Transverse colon (tissue), 4 donors: ENCODE results near the gene DHX40. TPM values are rescaled to one million over a fixed set of nuclear protein-coding genes. Genes with fewer than 3 reads are reported as not detected.

ENCODE experiments used
- DNase-seq: peaks from one replicate; pipeline ENCODE4 v3.0.0-alpha.2; 2019
- H3K27ac ChIP-seq, 4 donors: fragments of 200-600 bp; sonication (generic); 2 replicates each; pipeline ENCODE4 v1.5.1; 2016 to 2018; ENCODE audit warnings: inconsistent platforms in 4 of 4
- H3K27me3 ChIP-seq: fragments of 200-600 bp; sonication (generic); 2 replicates; pipeline ENCODE4 v1.5.1; 2017; ENCODE audit warnings: inconsistent platforms
- H3K36me3 ChIP-seq, 4 donors: fragments of 200-600 bp; sonication (generic); 2 replicates each; pipeline ENCODE4 v1.5.1; 2017 to 2019; ENCODE audit warnings: inconsistent platforms in 4 of 4
- H3K4me1 ChIP-seq, 4 donors: fragments of 200-600 bp; sonication (generic); 2 replicates each; pipeline ENCODE4 v1.5.1; 2017 to 2020; ENCODE audit warnings: inconsistent platforms in 4 of 4
- H3K4me3 ChIP-seq, 4 donors: fragments of 200-600 bp; sonication (generic); 1 replicate in 1 of 4; 2 replicates in 3 of 4; pipeline versions ENCODE4 v1.5.1 to v1.6.1; 2017 to 2019; ENCODE audit warnings: inconsistent platforms in 4 of 4
- H3K9me3 ChIP-seq, 2 donors: fragments of 200-600 bp; sonication (generic); 2 replicates each; pipeline ENCODE4 v1.5.1; 2017 to 2019; ENCODE audit warnings: inconsistent platforms in 2 of 2
- EP300 ChIP-seq: sonication (generic); formaldehyde crosslinking; IDR thresholded peaks from one replicate; pipeline ENCODE4 v1.6.1; 2017; ENCODE audit warnings: antibody characterized with exemption, low read depth
- POLR2A ChIP-seq: fragments of 450-650 bp; IDR thresholded peaks from one replicate; pipeline ENCODE4 v1.6.1; 2016; ENCODE audit warnings: antibody characterized with exemption, mild to moderate bottlenecking, moderate library complexity
- POLR2AphosphoS5 ChIP-seq, 3 donors: sonication (generic); formaldehyde crosslinking; IDR thresholded peaks; one replicate each; pipeline ENCODE4 v1.6.1; 2016; ENCODE audit warnings: antibody characterized with exemption in 3 of 3
- WGBS, 2 donors: methylation state at CpG; one replicate each; pipeline ENCODE4 v1.1.5; 2018; ENCODE audit warnings: low coverage in 1 of 2; 5-methylcytosine and 5-hydroxymethylcytosine counted together
- in situ Hi-C, 4 donors: fragments of 200-750 bp; cut with MboI; loops; one replicate each; pipeline versions ENCODE4 v1.15.0 to v1.15.1; 2017; ENCODE audit warnings: low sequenced_read_pairs in 3 of 4, low pct_ligation_motif_present in 1 of 4, low pct_unique_long_range_greater_than_20kb in 1 of 4
- intact Hi-C: fragments of 100-400 bp; cut with DNase I; formaldehyde crosslinking; loops from one replicate; pipeline ENCODE4 v1.15.1; 2023; ENCODE audit warnings: low total_unique reads
- total RNA-seq, 4 donors: library from RNA; depleted of rRNA; stranded (reverse); fragments of >200 nt; gene quantifications; one replicate each; pipeline ENCODE4 v1.1.0, GENCODE V29; 2016
- TF ChIP-seq, protein P1 (sequence below), 5 experiments: fragments of 200-600 bp in 3 of 5; fragments of 450-650 bp in 2 of 5; sonication (generic) in 3 of 5; IDR thresholded peaks; 1 replicate in 2 of 5; 2 replicates in 3 of 5; pipeline ENCODE4 v1.5.1; 2016 to 2017; ENCODE audit warnings: antibody characterized with exemption in 5 of 5, inconsistent platforms in 3 of 5, mild to moderate bottlenecking in 2 of 5, moderate library complexity in 1 of 5

Gene DHX40
- total RNA-seq, 4 donors from 2014 or later, result 6.0 to 30.2 (median 15.2) TPM

DNA sequence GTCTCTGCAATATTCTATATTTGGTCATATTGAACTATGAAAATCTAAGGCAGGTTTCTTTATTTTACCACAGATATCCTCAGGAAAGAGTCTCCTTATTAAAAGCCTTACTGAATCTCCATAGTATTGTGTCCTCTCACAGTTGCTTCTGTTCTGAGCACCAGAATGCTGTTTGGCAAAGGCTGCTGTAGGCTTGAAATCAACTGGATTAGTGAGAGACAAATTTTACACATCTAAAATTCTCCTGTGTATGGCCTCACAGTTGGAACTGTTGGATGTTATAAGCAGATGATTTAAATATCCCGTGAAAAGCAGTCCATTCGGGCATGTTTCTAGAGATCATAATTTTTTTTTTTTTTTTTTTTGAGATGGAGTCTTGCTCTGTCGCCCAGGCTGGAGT lies 63.8 kb downstream of the DHX40 start:
- in situ Hi-C loops, result no loop called here
- H3K4me1 ChIP-seq, result peaks cover 13 to 81% (median 51%) of the 10 kb centered on the region in 4 donors
- intact Hi-C loops, result no loop called here
- DNase-seq, result no peak
- no peaks in the 10 kb centered on the region for H3K27me3 ChIP-seq
- no peaks in the 10 kb centered on the region for H3K36me3 ChIP-seq
- WGBS, 2 donors, result 75 to 81% methylated on average over 2 to 3 of the region's 3 CpGs
- H3K9me3 ChIP-seq, result no peaks in the 10 kb centered on the region
- no peak overlapping the region for H3K4me3 ChIP-seq
- TF ChIP-seq EP300, result no peak
- TF ChIP-seq, protein P1, sequence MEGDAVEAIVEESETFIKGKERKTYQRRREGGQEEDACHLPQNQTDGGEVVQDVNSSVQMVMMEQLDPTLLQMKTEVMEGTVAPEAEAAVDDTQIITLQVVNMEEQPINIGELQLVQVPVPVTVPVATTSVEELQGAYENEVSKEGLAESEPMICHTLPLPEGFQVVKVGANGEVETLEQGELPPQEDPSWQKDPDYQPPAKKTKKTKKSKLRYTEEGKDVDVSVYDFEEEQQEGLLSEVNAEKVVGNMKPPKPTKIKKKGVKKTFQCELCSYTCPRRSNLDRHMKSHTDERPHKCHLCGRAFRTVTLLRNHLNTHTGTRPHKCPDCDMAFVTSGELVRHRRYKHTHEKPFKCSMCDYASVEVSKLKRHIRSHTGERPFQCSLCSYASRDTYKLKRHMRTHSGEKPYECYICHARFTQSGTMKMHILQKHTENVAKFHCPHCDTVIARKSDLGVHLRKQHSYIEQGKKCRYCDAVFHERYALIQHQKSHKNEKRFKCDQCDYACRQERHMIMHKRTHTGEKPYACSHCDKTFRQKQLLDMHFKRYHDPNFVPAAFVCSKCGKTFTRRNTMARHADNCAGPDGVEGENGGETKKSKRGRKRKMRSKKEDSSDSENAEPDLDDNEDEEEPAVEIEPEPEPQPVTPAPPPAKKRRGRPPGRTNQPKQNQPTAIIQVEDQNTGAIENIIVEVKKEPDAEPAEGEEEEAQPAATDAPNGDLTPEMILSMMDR (IDR thresholded peaks at IDR 0.05), result no peak
- TF ChIP-seq POLR2AphosphoS5 (IDR thresholded peaks at IDR 0.05), result no peak
- TF ChIP-seq POLR2A, result no peak
- peak overlapping the region in 1 of 4 donors; percentile 54 for H3K27ac ChIP-seq

DNA sequence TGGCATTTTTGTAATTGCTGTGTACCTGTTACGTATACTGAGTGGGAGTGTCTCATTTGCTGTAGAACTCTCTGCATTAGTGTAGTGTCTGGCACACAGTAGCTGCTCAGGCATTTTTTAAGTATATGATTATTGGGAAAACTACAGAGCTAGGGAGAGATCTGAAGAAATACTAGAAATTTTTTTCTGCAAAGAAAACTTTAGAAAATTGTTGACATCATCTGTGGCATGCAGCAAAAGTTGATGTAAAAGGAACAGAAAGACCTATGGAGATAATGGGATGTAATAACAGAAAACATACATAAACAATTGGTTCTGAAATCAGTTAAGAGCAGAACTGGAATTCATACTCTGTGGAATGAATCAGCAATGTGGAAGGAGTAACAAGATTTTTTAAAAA lies 65.9 kb downstream of the DHX40 start:
- H3K9me3 ChIP-seq, result no peaks in the 10 kb centered on the region
- 83 to 91% methylated on average over 1 of the region's 1 CpG for WGBS, 2 donors
- H3K36me3 ChIP-seq, result no peaks in the 10 kb centered on the region
- intact Hi-C loops (no loop called here), in situ Hi-C loops (no loop called here)
- no peak overlapping the region for H3K4me3 ChIP-seq
- no peak for DNase-seq
- no peak overlapping the region for H3K27ac ChIP-seq
- no peaks in the 10 kb centered on the region for H3K27me3 ChIP-seq
- TF ChIP-seq POLR2A, result no peak
- TF ChIP-seq POLR2AphosphoS5 (IDR thresholded peaks at IDR 0.05), result no peak
- TF ChIP-seq EP300, result no peak
- TF ChIP-seq, protein P1 (IDR thresholded peaks at IDR 0.05), result no peak
- H3K4me1 ChIP-seq, result peaks cover 17 to 75% (median 50%) of the 10 kb centered on the region in 4 donors

DNA sequence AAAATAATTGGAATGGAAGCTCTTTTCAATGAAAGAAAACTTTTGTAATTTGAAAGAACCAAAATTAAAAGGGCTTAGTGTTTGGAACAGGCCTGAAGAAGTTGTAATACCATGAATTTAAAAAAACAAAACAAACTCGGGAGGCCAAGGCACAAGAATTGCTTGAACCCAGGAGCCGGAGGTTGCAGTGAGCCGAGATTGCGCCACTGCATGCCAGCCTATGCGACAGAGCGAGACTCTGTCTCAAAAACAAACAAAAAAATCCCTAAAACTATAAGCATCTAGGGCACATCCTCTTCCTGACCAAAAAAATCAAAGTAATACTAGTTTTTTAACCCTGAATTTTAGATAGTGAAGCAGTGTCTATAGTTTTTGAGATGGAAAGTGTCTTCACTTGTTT lies 67.0 kb downstream of the DHX40 start:
- Histone ChIP-seq H3K27ac (no peak overlapping the region), H3K4me1 (peaks cover 17 to 67% (median 38%) of the 10 kb centered on the region in 4 donors), H3K4me3 (no peak overlapping the region), H3K27me3 (no peaks in the 10 kb centered on the region), H3K36me3 (no peaks in the 10 kb centered on the region), H3K9me3 (no peaks in the 10 kb centered on the region)
- 84% methylated on average over 6 of the region's 6 CpGs for WGBS, 2 donors
- in situ Hi-C loops (no loop called here), intact Hi-C loops (no loop called here)
- DNase-seq, result no peak
- TF ChIP-seq, protein P1 (IDR thresholded peaks at IDR 0.05), result no peak
- TF ChIP-seq EP300, result no peak
- no peak for TF ChIP-seq POLR2A
- no peak for TF ChIP-seq POLR2AphosphoS5 (IDR thresholded peaks at IDR 0.05)

DNA sequence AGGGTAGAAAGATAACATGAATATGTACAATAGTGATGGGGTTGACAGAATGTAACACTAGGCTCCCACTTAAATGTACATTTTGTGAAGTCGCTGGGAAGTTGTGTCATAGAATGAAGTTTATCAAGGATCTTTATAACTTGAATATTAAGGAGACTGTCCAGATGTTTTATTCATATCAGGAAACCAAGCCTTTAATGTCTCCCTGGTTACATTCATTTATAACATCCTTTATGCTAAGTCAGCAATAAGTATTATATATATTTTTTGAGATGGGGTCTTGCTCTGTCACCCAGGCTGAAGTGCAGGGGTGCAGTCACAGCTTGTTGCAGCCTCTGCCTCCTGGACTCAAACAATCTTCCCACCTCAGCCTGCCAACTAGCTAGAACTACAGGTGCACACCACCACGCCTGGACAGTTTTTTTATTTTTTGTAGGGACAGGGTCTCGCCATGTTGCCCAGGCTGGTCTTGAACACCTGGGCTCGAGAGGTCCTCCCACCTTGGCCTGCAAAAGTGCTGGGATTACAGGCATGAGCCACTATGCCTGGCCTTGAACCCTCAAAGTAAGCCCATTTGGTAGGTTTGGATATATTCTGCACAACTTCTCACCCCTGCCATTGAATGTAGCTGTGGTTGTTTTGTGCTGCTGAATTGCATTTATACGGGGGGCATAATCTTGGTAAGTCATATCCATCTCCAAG lies 68.4 kb downstream of the DHX40 start:
- DNase-seq, result no peak
- intact Hi-C loops (no loop called here), in situ Hi-C loops (no loop called here)
- Histone ChIP-seq H3K27me3 (no peaks in the 10 kb centered on the region), H3K36me3 (no peaks in the 10 kb centered on the region), H3K4me3 (no peak overlapping the region), H3K4me1 (peaks cover 10 to 66% (median 31%) of the 10 kb centered on the region in 4 donors), H3K27ac (no peak overlapping the region), H3K9me3 (no peaks in the 10 kb centered on the region)
- WGBS, 2 donors, result 79 to 88% methylated on average over 3 to 5 of the region's 5 CpGs
- TF ChIP-seq POLR2A, result no peak
